ENCODE data around the gene CCDC6.
"Not testable (repeated sequence)": the region's sequence is repeated elsewhere in the genome, so short reads cannot be mapped to it uniquely, and the experiment has no call there.

CCDC6 gene

DNA sequence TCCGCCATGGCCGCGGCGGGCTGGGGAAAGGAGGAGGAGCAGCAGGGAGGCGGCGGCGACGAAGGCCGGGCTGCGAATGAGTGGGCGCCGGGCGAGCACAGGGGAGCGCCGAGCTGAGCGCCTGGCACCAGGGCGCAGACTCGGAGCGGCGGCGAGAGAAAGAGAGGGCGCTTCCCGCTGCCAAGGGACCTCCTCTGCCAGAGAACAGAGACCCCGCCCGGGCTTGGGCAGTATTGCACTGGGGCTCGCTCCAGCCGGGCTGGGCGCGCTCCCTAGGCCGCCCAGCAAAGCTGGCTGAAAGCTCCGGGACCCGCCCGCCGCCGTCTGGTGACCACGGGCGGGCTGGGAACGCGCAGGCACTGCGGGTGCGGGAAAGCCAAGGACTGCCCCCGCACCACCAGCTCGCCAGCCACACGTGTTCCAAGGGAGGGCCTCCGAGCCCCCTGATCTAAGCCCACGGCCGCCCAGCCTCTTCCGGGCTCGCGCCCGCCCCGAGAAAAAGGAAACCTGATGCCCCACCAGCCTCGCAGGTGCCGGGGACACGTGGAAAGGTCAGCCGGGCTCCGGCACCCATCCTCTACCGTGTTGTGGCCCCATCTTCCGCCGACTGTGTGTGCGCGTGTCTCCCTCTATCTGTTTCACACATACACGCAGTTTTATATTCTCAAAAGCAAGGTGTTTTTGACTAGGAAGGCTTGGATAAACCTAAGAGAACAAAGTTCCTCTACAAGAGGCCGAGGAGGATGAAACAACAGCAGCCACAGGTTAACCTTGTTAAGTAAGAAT lies at the start of gene CCDC6:
Gene CCDC6, minus strand, starts transcription at position 140 of the 786 bp plus-strand sequence. Its CDS starts 132 bp downstream, at position 8.
- peak; percentile 91 for DNase-seq (ENCODE audit: low read depth in 2 of 2)

GRCh38 chr10:59954296-59954695 lies 47.9 kb upstream of the CCDC6 start:
- no peak for DNase-seq (ENCODE audit: low read depth in 2 of 2)

GRCh38 chr10:59953711-59954110 lies 47.4 kb upstream of the CCDC6 start:
- not testable (repeated sequence) for DNase-seq (ENCODE audit: low read depth in 2 of 2)

- DNase-seq (ENCODE audit: low read depth in 2 of 2): no peak
Measured at GRCh38 chr10:59950105-59950504, 43.7 kb upstream of the CCDC6 start.

DNA sequence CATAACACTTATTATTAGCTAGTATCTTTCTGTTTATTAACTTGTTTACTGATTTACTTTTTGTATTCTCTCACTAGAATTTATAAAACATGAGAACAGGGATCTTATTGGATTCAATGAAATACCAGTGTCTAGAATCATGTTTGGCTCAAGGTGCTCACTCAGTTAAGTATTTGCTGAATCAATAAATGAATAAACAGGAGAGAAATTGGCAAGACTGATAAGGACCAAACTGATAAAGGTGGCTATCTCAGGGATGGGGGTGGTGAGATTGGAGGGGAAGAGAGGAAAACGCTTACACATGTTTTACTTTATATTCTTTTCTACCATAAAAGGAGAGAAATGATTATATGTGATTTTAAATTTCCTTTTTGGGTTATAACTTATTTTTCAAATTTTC lies 43.3 kb upstream of the CCDC6 start:
- no peak for DNase-seq (ENCODE audit: low read depth in 2 of 2)

GRCh38 chr10:59945991-59946390 lies 39.6 kb upstream of the CCDC6 start:
- no peak for DNase-seq (ENCODE audit: low read depth in 2 of 2)

GRCh38 chr10:59945590-59945989 lies 39.2 kb upstream of the CCDC6 start:
- DNase-seq (ENCODE audit: low read depth in 2 of 2): no peak

GRCh38 chr10:59944339-59944935 lies 38.1 kb upstream of the CCDC6 start:
- no peak for DNase-seq (ENCODE audit: low read depth in 2 of 2)

DNA sequence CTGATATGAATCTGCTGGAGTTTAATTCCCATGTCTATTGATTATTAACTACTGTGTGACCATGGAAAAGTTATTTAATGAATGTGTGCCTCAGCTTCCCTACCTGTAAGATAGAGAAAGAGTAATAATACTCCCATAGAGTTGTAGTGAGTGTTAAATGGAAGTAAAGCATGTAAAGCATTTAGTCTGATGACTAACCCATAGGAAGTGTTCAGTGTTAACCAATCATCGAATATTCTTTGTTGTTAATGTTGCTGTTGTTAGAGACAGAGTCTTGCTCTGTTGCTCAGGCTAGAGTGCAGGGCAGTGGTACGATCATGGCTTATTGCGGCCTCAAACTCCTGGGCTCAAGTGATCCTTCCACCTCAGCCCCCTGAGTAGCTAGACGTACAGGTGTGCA lies 36.2 kb upstream of the CCDC6 start:
- DNase-seq (ENCODE audit: low read depth in 2 of 2): no peak

- DNase-seq (ENCODE audit: low read depth in 2 of 2): no peak
Measured at GRCh38 chr10:59937720-59938119, 31.4 kb upstream of the CCDC6 start.

- DNase-seq (ENCODE audit: low read depth in 2 of 2): no peak
Measured at GRCh38 chr10:59934701-59935100, 28.3 kb upstream of the CCDC6 start.

DNA sequence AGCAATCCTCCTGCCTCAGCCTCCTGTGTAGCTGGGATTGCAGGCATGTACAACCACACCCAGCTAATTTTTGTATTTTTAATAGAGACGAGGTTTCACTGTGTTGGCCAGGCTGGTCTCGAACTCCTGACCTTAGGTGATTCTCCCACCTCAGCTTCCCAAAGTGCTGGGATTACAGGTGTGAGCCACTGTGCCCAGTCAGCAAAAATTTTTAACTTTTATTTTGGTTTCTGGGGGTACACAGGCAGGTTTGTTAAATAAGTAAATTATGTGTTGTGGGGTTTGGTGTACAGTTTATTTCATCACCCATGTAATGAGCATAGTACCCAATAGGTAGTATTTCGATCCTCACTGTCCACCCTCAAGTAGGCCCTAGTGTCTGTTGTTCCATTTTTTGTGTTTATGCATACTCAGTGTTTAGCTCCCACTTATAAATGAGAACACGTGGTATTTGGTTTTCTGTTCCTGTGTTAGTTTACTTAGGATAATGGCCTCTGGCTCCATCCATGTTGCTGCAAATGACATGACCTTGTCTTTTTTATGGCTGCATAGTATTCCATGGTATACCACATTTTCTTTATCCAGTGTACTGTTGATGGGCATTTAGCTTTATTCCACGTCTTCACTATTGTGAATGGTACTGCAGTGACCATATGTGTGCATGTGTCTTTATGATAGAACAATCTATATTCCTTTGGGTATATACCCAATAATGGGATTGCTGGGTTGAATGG lies 24.6 kb upstream of the CCDC6 start:
- not testable (repeated sequence) for DNase-seq (ENCODE audit: low read depth in 2 of 2)

DNA sequence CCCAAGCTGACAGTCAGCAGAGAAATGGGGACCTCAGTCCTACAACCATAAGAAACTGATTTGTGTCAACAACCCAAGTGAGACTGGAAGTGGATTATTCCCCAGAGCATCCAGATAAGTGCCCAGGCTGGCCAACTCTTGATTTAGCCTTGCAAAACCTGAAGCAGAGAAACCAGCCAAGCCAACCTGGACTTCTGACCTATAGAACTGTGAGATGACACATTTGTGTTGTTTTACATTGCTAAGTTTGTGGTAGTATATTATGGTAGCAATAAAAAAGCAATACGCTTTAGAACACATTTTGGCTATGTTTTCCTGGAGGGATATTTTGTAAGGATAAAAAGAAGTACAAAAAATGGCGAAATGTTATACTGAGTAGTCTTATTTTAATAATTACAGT lies 19.7 kb upstream of the CCDC6 start:
- no peak for DNase-seq (ENCODE audit: low read depth in 2 of 2)

DNA sequence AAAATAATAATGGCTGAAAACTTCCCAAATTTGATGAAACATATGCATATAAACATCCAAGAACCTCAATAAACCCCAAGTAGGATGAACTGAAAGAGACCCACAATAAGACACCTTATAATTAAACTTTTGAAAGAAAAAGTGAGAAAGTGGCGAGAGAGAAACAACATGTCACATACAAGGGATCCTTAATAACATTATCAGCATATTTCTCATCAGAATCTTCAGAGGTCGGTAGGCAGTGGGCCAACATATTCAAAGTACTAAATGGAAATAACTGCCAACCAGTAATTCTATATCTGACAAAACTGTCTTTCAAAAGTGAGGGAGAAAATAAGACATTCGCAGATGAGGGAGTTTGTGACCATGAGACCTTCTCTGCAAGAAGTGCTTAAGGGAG lies 16.6 kb upstream of the CCDC6 start:
- no peak for DNase-seq (ENCODE audit: low read depth in 2 of 2)

DNA sequence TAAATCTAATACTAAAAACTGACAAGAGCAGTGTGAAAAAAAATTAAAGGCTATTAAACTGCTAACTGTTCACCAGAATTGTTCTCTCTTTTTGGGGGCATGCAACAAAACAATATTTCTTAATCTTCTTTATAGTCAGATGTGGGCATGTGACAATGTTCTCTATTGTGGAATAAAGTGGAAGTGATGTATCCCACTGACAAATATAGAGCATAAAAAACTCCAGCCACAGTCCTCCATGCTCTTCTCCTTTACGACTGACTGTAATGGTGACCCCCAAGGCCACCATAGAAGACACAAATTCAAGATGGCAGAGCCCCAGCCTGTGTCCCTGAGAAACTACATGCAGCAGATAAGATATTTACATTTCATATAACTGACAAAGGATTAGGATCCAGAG lies 11.6 kb upstream of the CCDC6 start:
- no peak for DNase-seq (ENCODE audit: low read depth in 2 of 2)

GRCh38 chr10:59913547-59914237 lies 7.3 kb upstream of the CCDC6 start:
- no peak for DNase-seq (ENCODE audit: low read depth in 2 of 2)

GRCh38 chr10:59910867-59911266 lies 4.5 kb upstream of the CCDC6 start:
- DNase-seq (ENCODE audit: low read depth in 2 of 2): no peak

DNA sequence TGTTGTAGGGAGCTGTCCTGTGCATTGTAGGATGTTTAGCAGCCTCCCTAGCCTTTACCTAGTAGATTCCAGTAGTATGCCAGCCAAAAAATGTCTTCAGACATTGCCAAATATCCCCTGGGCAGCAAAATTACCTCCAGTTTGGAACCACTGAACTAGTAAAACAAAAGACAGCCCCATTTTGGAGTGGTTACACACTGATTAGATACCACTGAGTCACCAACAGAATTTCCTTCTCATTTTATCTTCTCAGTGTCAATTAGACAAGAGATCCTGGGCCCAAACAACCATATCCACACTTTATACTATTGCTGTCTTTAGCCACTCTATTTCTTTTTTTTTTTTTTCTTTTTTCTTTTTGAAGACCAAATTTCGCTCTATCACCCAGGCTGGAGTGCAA lies 3.5 kb upstream of the CCDC6 start:
- DNase-seq (ENCODE audit: low read depth in 2 of 2): no peak

- no peak for DNase-seq (ENCODE audit: low read depth in 2 of 2)
Measured at GRCh38 chr10:59908808-59909143, 2.4 kb upstream of the CCDC6 start.

- DNase-seq (ENCODE audit: low read depth in 2 of 2): peak; percentile 18 to 33
Measured at GRCh38 chr10:59907918-59908807, 1.8 kb upstream of the CCDC6 start.

DNA sequence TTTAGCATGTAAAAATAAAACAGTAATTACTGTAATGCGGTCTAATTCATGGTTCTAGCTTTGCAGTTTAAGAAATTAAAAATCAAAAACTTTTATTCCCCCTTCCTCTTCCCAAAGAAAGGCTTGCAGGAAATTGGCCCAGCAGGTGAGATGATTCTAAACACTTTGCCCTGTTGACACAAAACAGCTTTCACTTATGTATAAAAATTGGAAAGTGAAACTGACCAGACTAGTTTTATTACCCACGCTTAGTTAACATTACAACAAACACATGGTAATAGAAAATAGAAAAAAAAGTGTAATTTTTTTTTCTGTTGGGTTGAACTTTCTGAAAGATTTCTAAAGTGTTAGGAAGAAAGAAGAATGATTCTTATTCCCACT lies 1.2 kb upstream of the CCDC6 start:
- DNase-seq (ENCODE audit: low read depth in 2 of 2): no peak
